KOPT-K1 (cell line): ENCODE data around the gene HDHD2.

ENCODE experiments used
- H3K27ac ChIP-seq: fragments of 200-600 bp; sonication (generic); 2 replicates; pipeline ENCODE4 v1.5.1; 2016; ENCODE audit warnings: antibody characterized with exemption, mild to moderate bottlenecking, low read depth, low read length; ENCODE audit not compliant: poor library complexity, severe bottlenecking
- H3K36me3 ChIP-seq: fragments of 200-600 bp; sonication (generic); 2 replicates; pipeline ENCODE4 v1.5.1; 2017; ENCODE audit warnings: antibody characterized with exemption, mild to moderate bottlenecking, low read length, moderate library complexity; ENCODE audit not compliant: insufficient read depth
- H3K9me3 ChIP-seq: fragments of 200-600 bp; sonication (generic); 2 replicates; pipeline ENCODE4 v1.5.1; 2017; ENCODE audit warnings: antibody characterized with exemption, low read length, mild to moderate bottlenecking; ENCODE audit not compliant: insufficient read depth, poor library complexity, severe bottlenecking

Gene HDHD2

DNA sequence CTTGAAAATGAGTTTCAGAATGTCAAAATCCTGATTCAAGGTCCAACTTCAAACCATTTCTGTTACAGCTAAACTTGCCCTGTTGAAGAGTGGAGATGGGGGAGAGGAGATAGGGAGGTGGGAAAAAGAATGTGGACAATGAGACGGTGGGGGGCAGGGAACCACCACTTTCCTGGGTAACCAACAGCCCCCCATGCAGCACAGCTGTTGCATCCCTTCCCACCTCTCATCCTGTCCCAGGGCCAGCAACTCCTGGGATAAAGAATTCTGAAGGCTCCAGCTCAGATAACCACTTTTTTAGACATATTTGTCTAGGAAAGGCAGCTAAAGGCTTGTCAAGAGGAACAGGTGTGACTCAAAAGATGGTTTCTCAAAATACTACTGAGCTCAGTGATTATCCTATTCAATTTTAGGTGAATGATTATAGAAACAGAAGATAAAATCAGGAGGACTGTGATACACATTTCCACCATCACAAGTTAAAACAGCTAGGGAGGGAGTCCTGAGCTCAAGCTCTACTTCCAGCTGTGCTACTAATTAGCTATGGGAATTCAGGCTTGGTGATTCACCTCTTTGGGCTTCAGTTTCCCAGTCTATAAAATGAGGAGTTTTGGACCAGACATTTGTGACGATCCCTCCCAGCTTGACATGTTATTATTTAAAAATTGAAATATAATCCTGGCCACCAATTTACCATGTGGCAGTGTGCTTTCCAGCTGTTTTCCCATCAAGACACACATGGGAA is 36.3 kb downstream of the HDHD2 start:
- Histone ChIP-seq H3K27ac (no peak overlapping the region), H3K36me3 (peaks cover 73% of the 10 kb centered on the region), H3K9me3 (no peaks in the 10 kb centered on the region)

DNA sequence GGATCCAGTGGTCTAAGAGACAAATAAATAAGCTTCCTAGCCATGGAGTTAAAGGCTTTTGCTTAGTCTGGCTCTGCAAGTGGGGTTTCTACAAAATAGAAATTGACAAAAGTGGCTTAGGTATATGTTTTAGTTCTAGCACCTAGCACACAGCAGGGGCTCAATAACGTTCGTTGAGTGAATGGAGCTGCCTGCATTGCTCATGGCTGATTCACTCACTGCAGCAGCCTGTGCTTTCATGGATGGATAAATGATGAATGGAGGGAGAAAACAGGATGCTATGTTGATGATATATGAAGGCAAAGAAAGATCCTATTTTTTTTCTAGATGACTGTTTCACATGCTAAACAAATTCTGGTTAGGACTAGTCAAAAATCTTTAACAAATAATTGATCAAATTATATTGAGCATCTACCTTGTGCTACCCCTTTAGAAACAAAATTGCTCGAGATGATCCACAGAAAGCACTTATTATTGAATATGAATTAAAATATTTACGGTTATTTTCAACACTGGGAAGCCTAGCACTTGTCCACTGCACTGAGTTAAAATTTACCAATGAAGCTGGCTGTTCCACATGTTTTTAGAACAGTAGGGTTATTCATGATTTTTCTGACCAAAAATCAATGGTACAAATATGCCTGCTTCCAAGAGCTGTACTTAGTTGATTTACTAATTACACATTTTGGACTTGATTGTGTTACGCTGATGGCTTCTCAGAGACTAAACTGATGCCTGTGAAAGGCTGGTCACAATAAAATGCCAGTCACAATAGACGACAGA is 39.6 kb downstream of the HDHD2 start:
- no peaks in the 10 kb centered on the region for H3K9me3 ChIP-seq
- peaks cover 90% of the 10 kb centered on the region for H3K36me3 ChIP-seq
- H3K27ac ChIP-seq, result no peak overlapping the region

DNA sequence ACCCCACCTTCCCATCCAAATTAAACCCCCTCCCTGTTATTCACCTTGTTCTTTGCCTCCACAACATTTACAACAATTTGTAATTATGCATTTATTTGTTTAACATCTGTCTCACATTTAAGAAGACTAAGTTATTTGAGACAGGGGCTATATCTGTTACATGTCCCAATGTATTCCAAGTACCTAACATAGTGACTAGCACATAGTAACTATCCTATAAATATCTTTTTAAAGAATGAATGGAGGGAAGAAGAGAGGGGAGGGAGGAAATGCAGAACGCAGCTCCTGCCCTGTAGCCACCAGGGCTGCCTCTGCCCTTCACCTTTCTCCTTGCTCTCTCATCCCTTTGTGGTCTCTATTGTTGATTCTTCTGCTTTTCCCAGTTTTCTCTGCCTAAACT is 40.6 kb downstream of the HDHD2 start:
- no peak overlapping the region for H3K27ac ChIP-seq
- peaks cover 94% of the 10 kb centered on the region for H3K36me3 ChIP-seq
- no peaks in the 10 kb centered on the region for H3K9me3 ChIP-seq

DNA sequence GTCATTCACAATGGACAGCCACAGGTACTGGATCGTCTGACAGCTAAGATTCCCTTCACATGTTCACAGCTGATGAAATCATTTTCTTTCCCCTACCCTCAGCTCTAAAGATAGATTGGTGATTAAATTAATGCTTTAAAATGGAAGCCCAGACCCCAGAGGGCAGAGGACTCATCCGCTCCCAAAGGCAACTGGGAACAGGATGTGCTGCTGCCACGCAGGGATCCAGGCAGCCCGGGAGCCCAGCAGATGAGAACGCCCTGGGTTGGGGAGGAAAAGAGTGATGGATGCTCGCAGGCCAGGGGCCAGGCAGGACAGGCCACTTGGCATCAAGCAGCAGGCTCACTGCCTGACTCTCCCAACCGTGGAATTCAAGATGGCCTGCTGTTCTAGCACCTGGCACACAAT is 41.3 kb downstream of the HDHD2 start:
- Histone ChIP-seq H3K36me3 (peaks cover 94% of the 10 kb centered on the region), H3K9me3 (no peaks in the 10 kb centered on the region), H3K27ac (no peak overlapping the region)

DNA sequence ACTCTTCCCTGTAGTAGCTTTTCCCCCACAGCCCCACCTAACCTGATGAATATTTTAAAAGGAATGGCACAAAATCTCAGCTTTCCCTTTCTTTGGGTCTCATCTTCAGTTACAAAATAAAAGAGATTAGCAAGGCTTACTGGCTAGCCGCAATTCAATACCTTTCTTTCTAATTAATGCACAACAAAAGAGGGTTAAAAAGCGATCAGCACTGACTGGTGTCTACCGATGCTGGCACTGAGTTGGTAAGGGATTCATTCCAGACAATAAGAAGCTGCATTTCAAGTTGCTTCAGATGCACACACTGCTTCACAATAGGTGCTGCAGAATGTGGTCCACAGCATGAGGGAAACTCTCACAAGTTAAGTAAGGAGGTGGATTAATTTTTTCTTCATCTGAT is 41.9 kb downstream of the HDHD2 start:
- H3K9me3 ChIP-seq, result no peaks in the 10 kb centered on the region
- peaks cover 87% of the 10 kb centered on the region for H3K36me3 ChIP-seq
- no peak overlapping the region for H3K27ac ChIP-seq

DNA sequence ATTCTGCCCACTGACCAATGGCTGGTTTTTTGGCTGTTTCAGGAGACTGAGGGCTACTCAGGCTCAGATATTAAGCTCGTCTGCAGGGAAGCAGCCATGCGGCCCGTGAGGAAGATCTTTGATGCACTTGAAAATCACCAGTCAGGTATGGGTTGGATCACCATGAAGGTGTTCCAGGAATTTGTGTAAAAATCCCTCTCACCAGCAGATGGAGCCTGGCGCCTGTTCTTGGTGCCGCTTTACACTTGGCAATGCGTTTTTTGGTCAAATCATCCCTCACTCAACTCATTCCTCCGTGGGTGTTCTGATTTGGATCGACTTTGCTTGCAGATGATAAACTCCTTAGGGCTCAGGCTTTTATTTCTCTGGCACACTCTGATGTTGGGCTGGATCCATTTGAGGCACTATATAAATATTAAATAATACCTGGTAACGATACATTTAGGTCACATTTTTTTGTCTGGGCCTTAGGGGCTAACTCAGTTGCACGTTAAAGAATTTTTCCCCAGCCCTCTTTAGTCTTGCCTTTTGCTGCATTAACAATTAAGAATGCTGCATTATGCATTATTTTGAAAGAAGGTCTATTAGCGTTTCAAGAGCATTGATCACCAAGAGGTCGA is 50.0 kb downstream of the HDHD2 start:
- Histone ChIP-seq H3K27ac (no peak overlapping the region), H3K9me3 (no peaks in the 10 kb centered on the region), H3K36me3 (peaks cover 12% of the 10 kb centered on the region; the same call in 1 of the 2 replicates)

DNA sequence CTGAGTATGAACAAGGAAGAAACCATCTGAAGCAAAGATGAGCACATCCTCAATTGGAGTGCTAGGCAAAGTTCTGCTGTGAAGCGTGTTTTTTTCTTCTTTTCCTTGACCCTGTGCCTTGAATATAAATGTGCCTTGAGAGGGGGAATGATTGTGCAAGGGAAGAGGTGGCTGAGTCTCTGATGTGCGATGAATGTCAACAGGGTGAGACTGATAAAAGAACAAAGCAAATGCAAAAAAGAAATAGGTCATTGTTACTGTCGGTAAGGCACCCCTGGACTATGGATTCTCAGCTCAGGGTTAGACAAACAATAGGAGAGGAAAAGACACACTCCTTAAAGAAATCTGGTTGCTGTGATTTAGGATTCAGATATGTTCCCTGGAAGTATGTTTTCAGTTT is 54.5 kb downstream of the HDHD2 start:
- Histone ChIP-seq H3K9me3 (no peaks in the 10 kb centered on the region), H3K36me3 (no peaks in the 10 kb centered on the region; the same call in 1 of the 2 replicates), H3K27ac (no peak overlapping the region)

DNA sequence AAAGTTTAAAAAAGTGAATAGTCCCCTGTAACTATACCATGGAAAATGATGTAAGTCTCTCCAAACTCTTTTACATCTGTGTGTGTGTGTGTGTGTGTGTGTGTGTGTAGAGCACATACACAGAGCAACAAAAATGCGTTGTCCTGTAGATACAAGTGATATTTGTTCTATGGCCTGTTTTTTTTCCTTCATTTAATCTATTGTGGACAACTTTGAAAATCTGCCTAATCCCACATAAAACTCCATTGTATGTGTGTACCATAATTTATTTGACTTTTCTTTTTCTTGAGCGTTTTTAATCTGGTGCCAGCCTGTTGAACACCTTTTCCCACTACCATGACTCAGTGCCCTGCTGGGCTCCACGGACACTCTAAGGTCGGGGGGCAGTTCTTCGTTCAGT is 62.6 kb downstream of the HDHD2 start:
- Histone ChIP-seq H3K36me3 (no peaks in the 10 kb centered on the region), H3K9me3 (no peaks in the 10 kb centered on the region), H3K27ac (no peak overlapping the region)

DNA sequence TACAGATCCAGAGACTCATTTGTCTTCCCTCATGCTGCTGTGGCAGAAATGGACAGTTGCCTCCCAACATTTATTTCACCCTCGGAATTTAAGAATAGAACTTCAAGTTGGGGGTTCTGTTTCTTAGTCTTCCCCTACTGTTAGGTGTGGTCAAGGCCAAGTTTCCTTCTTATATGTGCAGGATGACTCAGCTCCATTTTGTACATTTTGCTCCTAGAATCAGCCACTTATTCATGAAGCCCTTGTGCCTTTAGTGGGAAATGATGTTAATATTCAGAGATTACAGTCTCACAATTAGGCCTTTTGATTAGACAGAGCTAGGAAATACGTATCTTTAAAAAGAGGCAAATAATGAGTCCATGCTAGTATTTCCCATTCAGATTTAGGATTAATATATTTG is 68.7 kb downstream of the HDHD2 start:
- H3K27ac ChIP-seq, result no peak overlapping the region
- no peaks in the 10 kb centered on the region for H3K9me3 ChIP-seq
- H3K36me3 ChIP-seq, result no peaks in the 10 kb centered on the region

DNA sequence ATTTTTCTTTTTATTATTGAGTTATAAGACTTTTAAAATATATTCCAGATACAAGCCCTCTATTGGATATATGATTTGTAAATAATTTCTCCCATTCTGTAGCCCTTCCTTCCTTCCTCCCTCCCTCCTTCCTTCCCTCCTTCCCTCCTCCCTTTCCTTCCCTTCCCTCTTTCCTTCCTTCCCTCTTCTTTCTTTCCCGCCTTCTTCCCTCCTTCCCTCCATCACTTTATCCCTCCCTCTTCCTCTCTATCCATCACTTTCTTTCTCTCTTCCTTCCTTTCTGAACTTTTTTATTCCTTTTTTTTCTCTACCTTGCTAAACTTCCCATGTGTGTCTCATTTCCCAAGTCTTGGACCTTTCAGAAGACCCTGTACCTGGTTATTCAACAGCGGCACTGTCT is 69.4 kb downstream of the HDHD2 start:
- no peaks in the 10 kb centered on the region for H3K36me3 ChIP-seq
- no peaks in the 10 kb centered on the region for H3K9me3 ChIP-seq
- H3K27ac ChIP-seq, result no peak overlapping the region

DNA sequence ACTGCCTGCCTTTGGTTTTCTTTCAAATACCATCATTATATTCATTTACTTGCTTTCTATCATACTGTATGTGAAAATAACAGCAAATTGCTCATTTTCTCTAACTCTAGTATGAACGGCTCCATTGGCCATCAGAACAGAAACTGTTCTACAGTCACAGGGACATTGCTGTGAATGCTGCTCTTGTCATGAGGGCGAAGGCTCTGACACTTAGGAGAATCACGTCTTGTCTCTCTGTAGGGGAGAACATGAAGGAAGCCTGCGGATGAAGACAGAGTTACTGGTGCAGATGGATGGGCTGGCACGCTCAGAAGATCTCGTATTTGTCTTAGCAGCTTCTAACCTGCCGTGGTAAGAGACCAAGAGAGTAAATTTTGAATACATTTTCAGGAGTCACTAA is 73.2 kb downstream of the HDHD2 start:
- Histone ChIP-seq H3K36me3 (no peaks in the 10 kb centered on the region), H3K9me3 (no peaks in the 10 kb centered on the region), H3K27ac (no peak overlapping the region)

DNA sequence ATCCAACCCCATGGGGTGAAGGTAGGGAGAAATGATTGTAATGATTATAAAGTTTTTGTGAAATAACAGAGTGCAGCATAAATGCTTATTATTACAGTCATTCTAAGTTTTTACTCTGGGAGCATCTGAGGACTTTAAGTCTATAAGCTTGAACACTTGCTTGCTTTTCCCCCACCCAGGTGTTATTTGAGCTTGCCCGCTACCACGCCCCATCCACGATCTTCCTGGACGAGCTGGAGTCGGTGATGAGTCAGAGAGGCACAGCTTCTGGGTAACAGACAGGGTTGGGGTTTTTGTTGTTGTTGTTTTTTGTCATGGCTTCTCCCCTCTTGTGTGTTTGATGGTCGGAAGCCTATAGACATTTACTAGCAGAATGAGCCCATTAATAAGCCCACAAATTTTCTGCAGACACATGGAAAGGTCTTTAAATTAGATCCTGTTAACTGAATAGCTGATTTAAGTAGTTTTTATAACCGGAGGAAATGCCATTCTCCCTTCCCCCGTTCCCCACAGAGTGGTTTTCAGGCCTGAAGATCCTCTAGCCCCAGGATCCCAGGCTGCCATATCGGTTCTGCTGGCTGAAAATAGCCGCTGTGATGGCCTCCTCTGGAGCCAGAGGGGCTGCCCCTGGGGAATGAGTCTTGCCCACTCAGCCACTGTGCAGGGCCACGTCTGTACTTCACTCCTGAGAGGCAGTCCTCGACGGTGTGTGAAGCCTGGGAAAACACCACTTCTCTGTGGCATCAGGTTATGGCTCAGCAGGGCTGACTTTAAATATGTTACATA is 75.0 kb downstream of the HDHD2 start:
- Histone ChIP-seq H3K9me3 (no peaks in the 10 kb centered on the region), H3K27ac (no peak overlapping the region), H3K36me3 (no peaks in the 10 kb centered on the region)

DNA sequence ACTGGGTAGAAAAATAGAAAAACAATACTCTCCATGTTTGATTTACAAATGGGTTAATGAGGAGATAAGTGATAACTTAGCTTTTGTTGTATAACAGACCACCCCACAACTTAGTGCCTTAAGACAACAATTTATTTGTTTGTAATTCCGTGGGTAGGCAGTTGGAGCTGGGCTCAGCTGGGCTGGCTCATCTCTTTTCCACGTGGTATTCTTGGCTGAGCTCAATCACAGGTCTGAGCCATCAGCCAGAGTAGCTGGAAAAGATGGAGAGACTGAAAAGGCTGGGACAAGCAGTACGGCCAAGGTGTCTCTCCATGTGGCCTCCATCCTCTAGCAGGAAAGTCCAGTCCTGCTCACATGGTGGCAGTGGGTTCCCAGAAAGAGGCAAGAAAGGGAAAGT is 82.7 kb downstream of the HDHD2 start:
- Histone ChIP-seq H3K27ac (no peak overlapping the region), H3K9me3 (no peaks in the 10 kb centered on the region), H3K36me3 (no peaks in the 10 kb centered on the region)

DNA sequence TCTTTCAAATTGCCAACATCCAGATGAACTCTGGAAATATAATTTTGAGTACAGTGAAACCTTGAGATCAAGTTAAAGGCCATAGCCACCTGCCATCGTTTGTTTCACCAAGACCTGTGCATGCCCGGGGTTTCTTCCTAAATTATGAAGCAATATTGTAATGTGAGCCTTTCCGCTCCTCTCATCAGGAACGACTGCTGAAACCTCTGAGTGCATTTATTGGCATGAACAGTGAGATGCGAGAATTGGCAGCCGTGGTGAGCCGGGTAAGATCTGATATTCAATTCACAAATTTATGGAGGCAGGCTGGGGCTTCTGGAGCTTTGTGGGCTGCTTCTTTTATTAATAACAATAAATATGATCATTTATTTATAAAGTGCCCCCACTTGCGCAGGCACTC is 87.2 kb downstream of the HDHD2 start:
- H3K9me3 ChIP-seq, result no peaks in the 10 kb centered on the region
- H3K36me3 ChIP-seq, result no peaks in the 10 kb centered on the region
- H3K27ac ChIP-seq, result no peak overlapping the region

DNA sequence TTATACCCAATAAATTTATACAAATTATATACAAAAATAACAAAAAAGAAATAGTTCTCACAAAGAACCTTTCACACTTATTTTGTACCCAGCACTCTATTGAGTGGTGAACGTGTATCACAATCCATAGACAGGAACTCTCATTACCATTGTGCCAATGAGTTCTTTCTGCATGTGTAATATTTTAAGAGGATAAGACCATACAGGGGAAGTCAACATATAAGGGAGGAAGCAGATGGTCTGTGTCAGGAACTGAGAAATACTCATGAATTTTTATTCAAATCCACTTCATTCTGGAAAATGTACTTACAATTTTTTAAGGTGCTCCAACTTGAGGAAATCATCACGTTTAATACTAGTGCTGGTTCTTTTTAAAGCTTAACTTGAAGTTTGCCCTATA is 87.8 kb downstream of the HDHD2 start:
- no peak overlapping the region for H3K27ac ChIP-seq
- H3K9me3 ChIP-seq, result no peaks in the 10 kb centered on the region
- no peaks in the 10 kb centered on the region for H3K36me3 ChIP-seq
